Mammary epithelial cell (primary cell): ENCODE measurements around the gene SKP2.

Experiments
- CTCF ChIP-seq, 2 donors: IDR thresholded peaks in 1 of 2; conservative IDR thresholded peaks in 1 of 2; 2 replicates each; pipeline ENCODE4 v1.5.1; 2011 to 2012; ENCODE audit warnings: inconsistent platforms in 2 of 2, low read length in 2 of 2, mild to moderate bottlenecking in 2 of 2, control low read depth in 1 of 2, low read depth in 1 of 2; ENCODE audit not compliant: insufficient read depth in 1 of 2; ENCODE audit errors: extremely low read depth in 1 of 2
- EZH2 ChIP-seq: IDR thresholded peaks from 2 replicates; pipeline ENCODE4 v1.6.1; 2012; ENCODE audit warnings: low read length, inconsistent platforms, borderline replicate concordance

- TF ChIP-seq EZH2 (no peak), CTCF (conservative IDR thresholded peaks at IDR 0.05 in 1 of 2, IDR thresholded peaks at IDR 0.05 in 1 of 2; ENCODE audit: extremely low read depth in 1 of 2, insufficient read depth in 1 of 2, low read depth in 1 of 2, low read length in 2 of 2) (no peak)
Observed at GRCh38 chr5:36145311-36145710, 6.6 kb upstream of the SKP2 start.
